ENCODE data around the gene SLC17A9.
"Not testable (repeated sequence)": the region's sequence is repeated elsewhere in the genome, so short reads cannot be mapped to it uniquely, and the experiment has no call there.

SLC17A9 gene

GRCh38 chr20:62918831-62919230 lies 33.7 kb upstream of the SLC17A9 start:
- in situ Hi-C loops (cut with MboI; ENCODE audit: low sequenced_read_pairs): no loop called here

GRCh38 chr20:62920039-62920645 lies 32.4 kb upstream of the SLC17A9 start:
- in situ Hi-C loops (cut with MboI; ENCODE audit: low sequenced_read_pairs): no loop called here

DNA sequence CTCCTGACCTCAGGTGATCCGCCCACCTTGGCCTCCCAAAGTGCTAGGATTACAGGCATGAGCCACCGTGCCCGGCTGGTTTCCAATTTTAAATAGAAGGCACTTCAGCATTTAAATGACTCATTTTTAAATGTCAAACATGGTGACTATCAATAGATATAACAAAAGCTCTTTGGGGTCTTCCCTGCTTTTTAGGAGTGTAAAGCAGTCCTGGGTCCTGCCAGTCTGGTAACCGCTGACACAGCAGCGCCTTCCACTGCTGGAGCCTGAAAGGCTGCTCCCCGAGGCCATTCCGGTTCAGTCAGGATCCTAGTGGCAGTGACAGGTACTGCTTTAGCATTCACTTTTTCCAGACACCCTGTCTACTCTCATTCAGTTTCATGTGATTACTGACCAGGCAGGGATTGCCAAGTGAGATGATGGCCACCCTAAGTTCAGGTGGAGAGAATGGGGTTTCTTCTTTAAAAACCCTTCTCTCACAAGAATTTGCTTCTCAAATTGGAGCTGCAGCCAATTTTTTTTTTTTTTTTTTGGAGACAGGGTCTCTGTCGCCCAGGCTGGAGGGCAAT lies 31.3 kb upstream of the SLC17A9 start:
- in situ Hi-C loops (cut with MboI; ENCODE audit: low sequenced_read_pairs): no loop called here

GRCh38 chr20:62922451-62922921 lies 30.0 kb upstream of the SLC17A9 start:
- in situ Hi-C loops (cut with MboI; ENCODE audit: low sequenced_read_pairs): no loop called here

DNA sequence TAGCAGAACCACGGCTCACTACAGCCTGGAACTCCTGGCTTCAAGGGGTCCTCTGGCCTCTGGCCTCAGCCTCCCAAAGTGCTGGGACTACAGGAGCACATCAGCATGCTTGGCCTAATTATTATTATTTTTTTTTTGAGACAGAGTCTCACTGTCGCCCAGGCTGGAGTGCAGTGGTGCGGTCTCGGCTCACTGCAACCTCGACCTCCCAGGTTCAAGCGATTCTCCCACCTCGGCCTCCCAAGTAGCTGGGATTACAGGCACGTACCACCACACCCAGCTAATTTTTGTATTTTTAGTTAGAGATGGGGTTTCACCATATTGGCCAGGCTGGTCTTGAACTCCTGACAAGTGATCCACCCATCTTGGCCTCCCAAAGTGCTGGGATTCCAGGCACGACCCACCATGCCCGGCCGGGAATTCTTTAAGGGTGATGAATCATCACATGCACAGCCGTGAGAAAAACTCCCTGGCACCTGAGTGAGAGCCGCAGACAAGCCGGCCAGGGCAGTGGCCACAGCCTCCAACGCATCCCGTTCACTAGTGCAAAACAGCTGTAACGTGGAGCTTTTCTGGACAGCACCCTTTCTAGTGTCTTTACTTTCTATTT lies 29.3 kb upstream of the SLC17A9 start:
- in situ Hi-C loops (cut with MboI; ENCODE audit: low sequenced_read_pairs): not testable (repeated sequence)

GRCh38 chr20:62923669-62924441 lies 28.7 kb upstream of the SLC17A9 start:
- in situ Hi-C loops (cut with MboI; ENCODE audit: low sequenced_read_pairs): no loop called here

DNA sequence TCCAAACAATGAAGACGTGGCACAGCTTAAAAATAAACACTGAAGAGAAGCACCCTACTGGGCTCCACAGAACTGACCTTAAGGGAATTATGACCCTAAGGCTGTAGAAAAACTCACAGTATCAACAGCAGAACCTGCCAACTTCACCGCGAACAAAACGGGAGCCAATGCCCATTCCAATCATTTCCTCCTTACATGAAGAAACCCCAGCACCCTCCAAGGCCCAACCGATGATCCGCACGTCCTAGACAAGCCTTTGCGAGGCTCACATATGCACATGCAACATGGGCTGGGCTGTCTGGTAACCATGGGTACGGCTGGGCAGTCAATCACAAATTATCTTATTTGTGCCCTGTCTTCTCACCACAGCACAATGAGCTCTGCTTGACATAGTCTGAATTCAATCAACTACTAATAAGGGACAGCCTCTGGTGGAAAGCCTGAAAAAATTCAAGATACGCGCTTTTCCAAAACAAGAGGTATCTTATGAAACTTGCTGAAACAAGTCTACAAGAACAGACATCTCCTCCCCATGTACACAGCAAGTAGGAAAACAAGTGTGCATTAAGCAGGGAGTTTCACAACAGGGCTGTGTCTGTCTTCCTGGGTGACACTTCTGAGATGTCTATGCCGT lies 27.9 kb upstream of the SLC17A9 start:
- in situ Hi-C loops (cut with MboI; ENCODE audit: low sequenced_read_pairs): no loop called here

DNA sequence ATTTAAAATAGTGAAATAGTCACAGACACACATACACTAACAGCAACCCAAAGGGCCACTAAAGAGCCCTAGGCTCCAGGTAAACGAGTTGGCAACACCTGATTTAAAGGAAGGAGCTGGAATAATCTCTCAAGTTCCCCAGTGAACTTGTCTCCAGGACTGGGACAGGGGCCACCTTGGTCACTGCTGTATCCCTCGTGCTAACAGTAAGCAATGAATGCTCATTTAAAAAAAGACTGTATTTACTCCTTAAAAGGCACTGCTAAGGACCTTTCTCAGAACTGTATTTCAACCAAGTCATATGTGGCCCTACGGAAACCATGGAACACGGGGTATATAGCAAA lies 27.5 kb upstream of the SLC17A9 start:
- in situ Hi-C loops (cut with MboI; ENCODE audit: low sequenced_read_pairs): no loop called here

DNA sequence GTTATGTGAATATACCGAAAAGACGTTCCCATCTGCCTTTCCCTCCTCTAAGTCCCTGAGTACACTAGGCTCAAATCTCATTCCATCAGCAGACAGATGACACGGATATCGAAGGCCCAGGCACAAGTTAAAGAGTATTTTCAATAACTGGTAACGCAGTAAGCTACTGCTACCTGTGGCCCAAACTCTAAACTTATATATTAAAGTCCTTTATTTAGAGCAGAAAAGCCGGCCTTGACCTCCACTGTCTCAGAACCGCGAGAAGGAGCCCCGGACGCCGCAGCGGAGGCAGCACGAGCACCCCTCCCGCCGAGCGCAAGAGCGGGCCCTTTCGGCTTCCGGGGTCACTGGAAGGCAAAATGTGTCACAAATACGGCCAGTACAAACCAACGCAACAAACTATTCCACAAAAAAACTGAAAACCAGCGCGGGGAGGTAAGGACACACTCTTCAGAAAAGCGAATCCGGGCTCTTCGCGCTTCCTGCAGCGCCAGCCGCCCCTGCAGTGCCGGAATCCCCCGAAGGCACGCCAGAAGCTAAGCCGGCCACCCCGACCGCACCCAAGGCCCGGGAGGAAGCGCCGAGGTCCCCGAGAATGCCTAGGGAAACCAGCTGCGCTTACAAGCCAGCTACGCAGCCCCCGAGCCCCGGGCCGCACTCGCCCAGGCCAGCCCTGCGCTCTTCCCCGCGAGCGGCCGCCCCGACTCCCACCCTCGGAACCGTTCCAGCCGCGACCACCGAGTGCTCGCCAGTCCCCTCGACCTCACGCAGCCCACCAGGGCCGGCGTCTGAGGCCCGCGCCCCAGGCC lies 26.9 kb upstream of the SLC17A9 start:
- in situ Hi-C loops (cut with MboI; ENCODE audit: low sequenced_read_pairs): no loop called here

- in situ Hi-C loops (cut with MboI; ENCODE audit: low sequenced_read_pairs): no loop called here
Observed at GRCh38 chr20:62926229-62927127, 26.0 kb upstream of the SLC17A9 start, which contains the start of gene DIDO1. DIDO1 (minus strand) TSS chr20:62926505.

GRCh38 chr20:62927128-62927705 lies 25.3 kb upstream of the SLC17A9 start:
- in situ Hi-C loops (cut with MboI; ENCODE audit: low sequenced_read_pairs): no loop called here

- in situ Hi-C loops (cut with MboI; ENCODE audit: low sequenced_read_pairs): no loop called here
Observed at GRCh38 chr20:62928246-62928939, 24.1 kb upstream of the SLC17A9 start.

DNA sequence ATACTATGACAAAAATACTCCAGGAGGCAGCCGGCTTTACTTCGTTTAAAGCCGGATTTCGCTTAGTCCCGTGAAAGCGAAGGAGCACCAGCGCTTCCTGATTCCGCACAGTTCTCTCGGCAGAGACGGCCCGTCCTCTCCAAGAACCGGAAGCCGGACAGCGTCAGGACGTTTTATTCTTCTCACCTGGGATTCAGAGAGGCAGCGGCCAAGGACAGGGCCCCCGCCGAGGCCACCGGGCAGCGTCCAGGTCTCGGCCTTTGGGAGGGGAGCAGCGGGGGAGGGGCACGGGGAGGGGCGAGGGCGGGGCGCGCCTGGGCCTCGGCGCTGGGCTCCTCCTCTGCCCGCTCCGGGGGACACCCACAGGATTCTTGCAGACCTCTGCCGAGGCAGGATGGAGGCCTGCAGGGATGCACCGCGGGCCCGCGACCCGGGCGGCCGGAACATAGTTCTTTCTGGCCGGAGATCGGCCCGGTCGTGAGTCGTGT lies 23.4 kb upstream of the SLC17A9 start:
- in situ Hi-C loops (cut with MboI; ENCODE audit: low sequenced_read_pairs): no loop called here

GRCh38 chr20:62931464-62931863 lies 21.0 kb upstream of the SLC17A9 start:
- in situ Hi-C loops (cut with MboI; ENCODE audit: low sequenced_read_pairs): no loop called here

- in situ Hi-C loops (cut with MboI; ENCODE audit: low sequenced_read_pairs): no loop called here
Observed at GRCh38 chr20:62933966-62934365, 18.5 kb upstream of the SLC17A9 start.

- in situ Hi-C loops (cut with MboI; ENCODE audit: low sequenced_read_pairs): no loop called here
Observed at GRCh38 chr20:62935204-62935967, 17.1 kb upstream of the SLC17A9 start.

DNA sequence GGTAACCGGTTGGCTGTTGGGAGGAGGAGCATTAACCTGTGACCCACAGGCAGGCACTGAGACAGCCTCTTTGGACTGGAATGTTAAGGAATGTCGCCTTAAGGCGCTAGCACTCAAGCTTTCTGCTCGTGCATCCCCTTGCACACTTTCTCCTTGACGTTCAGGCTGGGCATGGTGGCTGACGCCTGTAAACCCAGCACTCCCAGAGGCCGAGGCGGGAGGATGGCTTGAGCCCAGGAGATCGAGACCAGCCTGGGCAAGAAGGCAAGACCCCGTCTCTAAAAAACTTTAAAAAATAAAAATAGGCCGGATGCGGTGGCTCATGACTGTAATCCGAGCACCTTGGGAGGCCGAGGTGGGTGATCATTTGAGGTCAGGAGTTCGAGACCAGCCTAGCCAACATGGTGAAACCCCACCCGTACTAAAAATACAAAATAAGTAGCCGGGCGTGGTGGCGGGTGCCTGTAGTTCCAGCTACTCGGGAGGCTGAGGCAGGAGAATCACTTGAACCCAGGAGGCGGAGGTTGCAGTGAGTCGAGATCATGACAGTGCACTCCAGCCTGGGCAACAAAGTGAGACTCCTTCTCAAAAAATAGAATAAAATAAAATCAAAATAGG lies 16.4 kb upstream of the SLC17A9 start:
- in situ Hi-C loops (cut with MboI; ENCODE audit: low sequenced_read_pairs): no loop called here

All from hTERT RPE-1 (cell line).